Cortex of kidney (tissue), 1 donor: ENCODE data around the gene TRIM56.
"Not testable (repeated sequence)": the region's sequence is repeated elsewhere in the genome, so short reads cannot be mapped to it uniquely, and the experiment has no call there.

Experiments
- DNase-seq: peaks from one replicate; lab custom pipeline; 2025; lab: John Stamatoyannopoulos, UW

Gene TRIM56

DNA sequence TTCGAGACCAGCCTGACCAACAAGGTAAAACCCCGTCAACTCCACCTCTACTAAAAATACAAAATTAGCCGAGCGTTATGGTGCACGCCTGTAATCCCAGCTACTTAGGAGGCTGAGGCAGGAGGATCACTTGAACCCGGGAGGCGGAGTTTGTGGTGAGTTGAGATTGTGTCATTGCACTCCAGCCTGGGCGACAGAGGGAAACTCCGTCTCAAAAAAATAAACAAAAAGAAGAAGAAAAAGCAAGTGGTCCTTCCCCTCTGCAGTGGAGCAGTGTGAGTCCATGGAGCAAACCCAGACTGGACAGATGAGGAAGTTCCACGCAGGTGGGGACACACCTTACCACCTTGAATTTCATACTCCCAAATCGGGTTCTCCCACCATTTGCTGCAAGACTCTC, 28.6 kb downstream of the TRIM56 start:
- no peak for DNase-seq

- DNase-seq = no peak
These were observed 29.2 kb downstream of the TRIM56 start for GRCh38 chr7:101114492-101114891.

DNA sequence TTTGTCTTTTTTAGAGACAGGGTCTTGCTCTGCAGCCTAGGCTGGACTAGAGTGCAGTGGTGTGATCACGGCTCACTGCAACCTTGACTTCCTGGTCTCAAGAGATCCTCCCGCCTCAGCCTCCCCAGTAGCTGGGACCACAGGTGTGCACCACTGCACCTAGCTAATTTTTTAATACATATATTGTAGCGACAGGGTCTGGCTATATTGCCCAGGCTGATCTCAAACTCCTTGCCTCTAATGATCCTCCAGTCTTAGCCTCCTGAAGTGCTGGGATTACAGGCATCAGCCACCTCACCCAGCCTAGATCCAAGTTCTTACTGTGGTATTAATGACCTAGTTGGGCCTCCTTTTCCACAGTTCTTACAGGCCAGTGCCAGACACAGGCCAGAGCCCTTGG, 29.9 kb downstream of the TRIM56 start:
- no peak for DNase-seq

GRCh38 chr7:101116898-101117297, 31.6 kb downstream of the TRIM56 start:
- no peak for DNase-seq

- no peak for DNase-seq
These were observed 33.6 kb downstream of the TRIM56 start for GRCh38 chr7:101118856-101119255.

- DNase-seq = no peak
These were observed 34.6 kb downstream of the TRIM56 start for GRCh38 chr7:101119876-101120275.

DNA sequence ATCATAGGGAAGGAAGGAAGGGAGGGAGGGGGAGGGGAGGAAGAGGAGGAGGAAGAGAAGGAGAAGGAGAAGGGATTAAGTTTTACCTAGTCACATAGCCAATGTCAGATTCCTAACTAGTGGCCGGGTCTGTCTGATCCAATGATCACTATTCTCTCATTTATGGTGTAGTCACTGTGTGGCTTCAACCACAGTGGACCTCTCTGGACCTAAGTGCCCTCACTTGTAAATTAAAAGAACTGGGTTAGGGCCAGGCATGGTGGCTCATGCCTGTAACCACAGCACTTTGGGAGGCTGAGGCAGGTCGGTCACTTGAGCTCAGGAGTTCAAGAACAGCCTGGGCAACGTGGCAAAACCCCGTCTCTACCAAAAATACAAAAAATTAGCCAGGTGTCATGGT, 35.0 kb downstream of the TRIM56 start:
- no peak for DNase-seq

GRCh38 chr7:101121631-101121990, 36.3 kb downstream of the TRIM56 start:
- not testable (repeated sequence) for DNase-seq

- DNase-seq = no peak
These were observed 37.0 kb downstream of the TRIM56 start for GRCh38 chr7:101121991-101122932.

GRCh38 chr7:101122933-101123702, 37.8 kb downstream of the TRIM56 start:
- no peak for DNase-seq

DNA sequence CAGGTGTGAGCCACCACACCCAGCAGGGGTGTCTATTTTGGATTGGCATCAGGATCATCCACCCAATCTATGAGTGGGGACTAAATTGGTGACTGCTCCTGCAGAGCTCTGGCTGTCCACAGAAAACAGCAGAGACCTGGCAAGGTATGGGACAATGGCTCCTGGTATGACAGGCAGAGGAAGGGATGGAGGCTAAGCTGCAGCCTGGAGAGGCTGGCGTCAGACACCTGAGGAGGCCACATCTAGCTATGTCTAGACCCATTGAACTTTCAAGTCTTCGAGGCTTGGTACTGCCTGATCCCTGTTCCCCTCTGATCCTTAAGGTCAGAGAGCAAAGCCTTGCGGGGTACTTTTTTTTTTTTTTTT, 38.4 kb downstream of the TRIM56 start:
- DNase-seq = no peak

- no peak for DNase-seq
These were observed 39.2 kb downstream of the TRIM56 start for GRCh38 chr7:101124376-101125056.

DNA sequence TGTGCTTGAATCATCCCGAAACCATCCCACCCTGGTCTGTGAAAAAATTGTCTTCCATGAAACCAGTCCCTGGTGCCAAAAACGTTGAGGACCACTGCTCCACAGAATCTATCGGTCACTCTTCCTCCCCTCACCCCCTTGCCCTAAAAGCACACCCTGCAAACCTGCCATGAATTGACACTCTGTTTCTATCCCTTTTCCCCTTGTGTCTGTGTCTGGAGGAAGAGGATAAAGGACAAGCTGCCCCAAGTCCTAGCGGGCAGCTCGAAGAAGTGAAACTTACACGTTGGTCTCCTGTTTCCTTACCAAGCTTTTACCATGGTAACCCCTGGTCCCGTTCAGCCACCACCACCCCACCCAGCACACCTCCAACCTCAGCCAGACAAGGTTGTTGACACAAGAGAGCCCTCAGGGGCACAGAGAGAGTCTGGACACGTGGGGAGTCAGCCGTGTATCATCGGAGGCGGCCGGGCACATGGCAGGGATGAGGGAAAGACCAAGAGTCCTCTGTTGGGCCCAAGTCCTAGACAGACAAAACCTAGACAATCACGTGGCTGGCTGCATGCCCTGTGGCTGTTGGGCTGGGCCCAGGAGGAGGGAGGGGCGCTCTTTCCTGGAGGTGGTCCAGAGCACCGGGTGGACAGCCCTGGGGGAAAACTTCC, 40.8 kb downstream of the TRIM56 start:
- DNase-seq = no peak

DNA sequence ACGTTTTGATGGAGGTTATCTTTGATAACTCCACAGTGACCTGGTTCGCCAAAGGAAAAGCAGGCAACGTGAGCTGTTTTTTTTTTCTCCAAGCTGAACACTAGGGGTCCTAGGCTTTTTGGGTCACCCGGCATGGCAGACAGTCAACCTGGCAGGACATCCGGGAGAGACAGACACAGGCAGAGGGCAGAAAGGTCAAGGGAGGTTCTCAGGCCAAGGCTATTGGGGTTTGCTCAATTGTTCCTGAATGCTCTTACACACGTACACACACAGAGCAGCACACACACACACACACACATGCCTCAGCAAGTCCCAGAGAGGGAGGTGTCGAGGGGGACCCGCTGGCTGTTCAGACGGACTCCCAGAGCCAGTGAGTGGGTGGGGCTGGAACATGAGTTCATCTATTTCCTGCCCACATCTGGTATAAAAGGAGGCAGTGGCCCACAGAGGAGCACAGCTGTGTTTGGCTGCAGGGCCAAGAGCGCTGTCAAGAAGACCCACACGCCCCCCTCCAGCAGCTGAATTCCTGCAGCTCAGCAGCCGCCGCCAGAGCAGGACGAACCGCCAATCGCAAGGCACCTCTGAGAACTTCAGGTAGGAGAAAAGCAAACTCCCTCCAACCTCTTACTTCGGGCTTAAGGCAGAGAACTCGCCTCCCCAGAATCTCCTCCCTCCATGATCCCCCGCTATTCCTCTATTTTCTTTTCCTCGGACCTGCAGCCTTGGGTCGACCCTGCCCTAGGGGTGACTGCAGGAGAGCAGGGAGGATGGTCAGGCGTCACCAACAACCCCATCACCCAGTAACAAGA, 41.6 kb downstream of the TRIM56 start, which contains the start of gene SERPINE1:
SERPINE1 (plus strand) TSS at position 454 of the 809 bp plus-strand sequence. CDS start 1,290 bp downstream, outside the sequence.
- DNase-seq = no peak

DNA sequence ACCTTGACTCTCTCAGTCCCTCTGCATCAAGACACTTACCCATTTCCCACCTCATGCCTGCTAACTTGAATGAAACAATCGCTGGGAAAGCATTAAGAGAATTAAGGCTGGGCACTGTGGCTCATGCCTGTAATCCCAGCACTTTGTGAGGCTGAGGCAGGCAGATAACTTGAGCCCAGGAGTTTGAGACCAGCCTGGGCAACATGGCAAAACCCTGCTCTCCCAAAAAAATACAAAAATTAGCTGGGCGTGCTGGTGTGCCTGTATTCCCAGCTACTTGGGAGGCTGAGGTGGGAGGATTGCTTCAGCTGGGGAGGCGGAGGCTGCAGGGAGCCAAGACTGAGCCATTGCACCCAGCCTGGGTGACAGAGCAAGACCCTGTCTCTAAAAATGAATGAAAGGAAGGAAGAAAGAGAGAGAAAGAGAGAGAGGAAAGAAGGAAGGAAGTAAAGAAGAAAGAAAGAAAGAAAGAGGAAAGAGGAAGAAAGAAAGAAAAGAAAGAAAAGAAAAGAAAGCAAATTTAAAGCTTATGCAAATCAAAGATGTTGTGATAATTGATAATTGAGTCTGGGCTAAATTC, 42.3 kb downstream of the TRIM56 start:
- no peak for DNase-seq

DNA sequence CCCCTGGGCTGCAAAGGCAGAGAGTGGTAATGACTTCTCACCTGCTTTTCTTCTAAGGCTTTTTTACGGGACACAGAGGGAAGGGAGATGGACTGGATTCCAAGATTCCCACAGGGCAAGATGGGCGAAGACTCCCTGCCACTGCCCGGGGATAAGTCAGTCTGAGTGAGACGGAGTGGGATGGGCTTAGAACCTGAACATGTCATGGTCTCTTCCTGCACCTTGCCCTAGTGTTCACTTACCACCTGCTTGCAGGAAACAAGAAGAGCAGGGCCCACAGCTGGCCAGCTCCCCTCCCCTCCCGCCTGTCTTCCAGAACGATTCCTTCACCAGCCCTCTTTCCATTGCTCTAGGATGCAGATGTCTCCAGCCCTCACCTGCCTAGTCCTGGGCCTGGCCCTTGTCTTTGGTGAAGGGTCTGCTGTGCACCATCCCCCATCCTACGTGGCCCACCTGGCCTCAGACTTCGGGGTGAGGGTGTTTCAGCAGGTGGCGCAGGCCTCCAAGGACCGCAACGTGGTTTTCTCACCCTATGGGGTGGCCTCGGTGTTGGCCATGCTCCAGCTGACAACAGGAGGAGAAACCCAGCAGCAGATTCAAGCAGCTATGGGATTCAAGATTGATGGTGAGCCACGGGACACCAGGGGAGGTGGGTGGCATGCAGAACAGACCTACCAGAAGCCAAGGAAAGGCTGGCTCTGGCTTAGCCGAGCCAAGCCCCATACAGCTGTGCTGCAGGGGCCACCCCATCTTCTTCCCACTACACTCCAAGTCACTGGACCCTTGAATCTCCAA, 43.0 kb downstream of the TRIM56 start:
- no peak for DNase-seq

DNA sequence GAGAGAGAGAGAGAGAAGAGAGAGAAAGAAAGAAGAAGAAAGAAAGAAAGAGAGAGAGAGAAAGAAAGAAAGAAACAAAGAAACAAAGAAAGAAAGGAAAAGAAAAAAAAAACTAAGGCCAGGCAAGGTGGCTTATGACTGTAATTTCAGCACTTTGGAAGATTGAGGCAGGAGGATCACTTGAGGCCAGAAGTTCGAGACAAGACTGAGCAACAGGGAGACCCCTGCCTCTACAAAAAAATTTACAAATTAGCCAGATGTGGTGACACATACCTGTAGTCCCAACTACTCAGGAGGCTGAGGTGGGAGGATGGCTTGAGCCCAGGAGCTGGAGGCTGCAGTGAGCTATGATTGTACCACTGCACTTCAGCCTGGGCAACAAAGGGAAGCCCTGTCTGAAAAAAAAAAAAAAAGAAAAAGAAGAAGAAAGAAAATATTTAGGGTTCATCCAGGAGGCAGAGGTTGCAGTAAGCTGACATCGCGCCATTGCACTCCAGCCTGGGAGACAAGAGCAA, 44.4 kb downstream of the TRIM56 start:
- no peak for DNase-seq

DNA sequence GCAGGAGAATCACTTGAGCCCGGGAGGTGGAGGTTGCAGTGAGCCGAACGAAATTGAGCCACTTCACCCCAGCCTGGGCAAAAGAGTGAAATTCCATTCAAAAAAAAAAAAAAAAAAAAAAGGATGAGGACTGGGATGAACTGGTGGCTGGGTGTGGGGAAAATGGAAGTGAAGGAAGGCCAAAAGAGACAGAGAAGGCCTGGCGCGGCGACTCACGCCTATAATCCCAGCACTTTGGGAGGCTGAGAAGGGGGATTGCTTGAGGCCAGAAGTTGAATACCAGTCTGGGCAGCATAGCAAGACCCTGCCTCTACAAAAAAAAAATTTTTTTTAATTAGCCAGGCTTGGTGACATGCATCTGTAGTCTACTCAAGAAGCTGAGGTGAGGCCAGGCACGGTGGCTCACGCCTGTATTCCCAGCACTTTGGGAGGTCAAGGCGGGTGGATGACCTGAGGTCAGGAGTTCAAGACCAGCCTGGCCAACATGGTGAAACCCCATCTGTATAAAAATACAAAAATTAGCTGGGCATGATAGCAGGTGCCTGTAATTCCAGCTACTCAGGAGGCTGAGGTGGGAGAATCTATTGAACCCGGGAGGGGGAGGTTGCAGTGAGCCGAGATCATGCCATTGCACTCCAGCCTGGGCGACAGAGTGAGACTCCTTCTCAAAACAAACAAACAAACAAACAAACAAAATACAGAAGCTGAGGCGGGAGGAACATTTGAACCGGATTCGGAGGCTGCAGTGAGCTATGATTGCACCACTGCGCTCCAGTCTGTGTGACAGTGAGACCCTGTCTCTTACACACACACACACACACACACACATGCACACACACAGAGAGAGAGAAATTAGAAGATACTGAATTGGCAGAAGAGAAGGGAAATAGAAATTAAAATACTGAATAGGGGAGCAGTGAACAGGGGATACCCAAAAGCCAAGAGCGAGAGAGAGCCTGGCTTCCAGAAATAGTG, 47.6 kb downstream of the TRIM56 start:
- not testable (repeated sequence) for DNase-seq
